GM10266 (cell line): ENCODE measurements around the gene SYTL3.

Experiments used
- DNase-seq: peaks from one replicate; pipeline ENCODE4 v3.0.0; 2012; ENCODE audit errors: extremely low spot score
- TF ChIP-seq, protein P1 (sequence below): IDR thresholded peaks from 2 replicates; pipeline ENCODE4 v1.5.1; 2012; ENCODE audit warnings: mild to moderate bottlenecking, low read depth; ENCODE audit not compliant: control insufficient read depth, insufficient read depth; ENCODE audit errors: missing control alignments

SYTL3 gene

GRCh38 chr6:158751224-158751623 is 101.4 kb downstream of the SYTL3 start:
- TF ChIP-seq, protein P1, sequence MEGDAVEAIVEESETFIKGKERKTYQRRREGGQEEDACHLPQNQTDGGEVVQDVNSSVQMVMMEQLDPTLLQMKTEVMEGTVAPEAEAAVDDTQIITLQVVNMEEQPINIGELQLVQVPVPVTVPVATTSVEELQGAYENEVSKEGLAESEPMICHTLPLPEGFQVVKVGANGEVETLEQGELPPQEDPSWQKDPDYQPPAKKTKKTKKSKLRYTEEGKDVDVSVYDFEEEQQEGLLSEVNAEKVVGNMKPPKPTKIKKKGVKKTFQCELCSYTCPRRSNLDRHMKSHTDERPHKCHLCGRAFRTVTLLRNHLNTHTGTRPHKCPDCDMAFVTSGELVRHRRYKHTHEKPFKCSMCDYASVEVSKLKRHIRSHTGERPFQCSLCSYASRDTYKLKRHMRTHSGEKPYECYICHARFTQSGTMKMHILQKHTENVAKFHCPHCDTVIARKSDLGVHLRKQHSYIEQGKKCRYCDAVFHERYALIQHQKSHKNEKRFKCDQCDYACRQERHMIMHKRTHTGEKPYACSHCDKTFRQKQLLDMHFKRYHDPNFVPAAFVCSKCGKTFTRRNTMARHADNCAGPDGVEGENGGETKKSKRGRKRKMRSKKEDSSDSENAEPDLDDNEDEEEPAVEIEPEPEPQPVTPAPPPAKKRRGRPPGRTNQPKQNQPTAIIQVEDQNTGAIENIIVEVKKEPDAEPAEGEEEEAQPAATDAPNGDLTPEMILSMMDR = no peak
- no peak for DNase-seq

GRCh38 chr6:158751921-158752320 is 102.1 kb downstream of the SYTL3 start:
- no peak for DNase-seq
- TF ChIP-seq, protein P1 = no peak

DNA sequence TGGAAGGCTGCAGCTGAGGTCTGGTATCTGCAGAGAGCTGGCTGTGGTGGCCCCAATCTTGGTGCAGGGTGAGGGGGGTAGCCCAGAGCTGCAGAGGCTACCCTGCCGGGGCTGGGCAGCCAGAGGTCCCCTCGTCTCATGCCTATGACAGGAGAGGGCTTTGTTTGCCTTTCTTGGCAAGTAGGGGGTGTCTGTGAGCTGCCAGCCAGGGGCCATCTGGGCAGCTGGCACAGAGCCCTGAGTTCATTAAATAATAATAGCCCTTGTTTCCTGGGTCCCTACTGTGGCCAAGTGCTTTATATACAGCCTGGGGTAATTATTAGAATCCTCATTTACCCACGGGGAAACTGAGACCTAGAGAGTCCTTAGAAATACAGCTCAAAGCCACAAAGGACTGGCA is 102.8 kb downstream of the SYTL3 start:
- TF ChIP-seq, protein P1 = peak; percentile 17
- DNase-seq = no peak

- TF ChIP-seq, protein P1 = no peak
- no peak for DNase-seq
Observed at GRCh38 chr6:158753811-158754210, 104.0 kb downstream of the SYTL3 start.

DNA sequence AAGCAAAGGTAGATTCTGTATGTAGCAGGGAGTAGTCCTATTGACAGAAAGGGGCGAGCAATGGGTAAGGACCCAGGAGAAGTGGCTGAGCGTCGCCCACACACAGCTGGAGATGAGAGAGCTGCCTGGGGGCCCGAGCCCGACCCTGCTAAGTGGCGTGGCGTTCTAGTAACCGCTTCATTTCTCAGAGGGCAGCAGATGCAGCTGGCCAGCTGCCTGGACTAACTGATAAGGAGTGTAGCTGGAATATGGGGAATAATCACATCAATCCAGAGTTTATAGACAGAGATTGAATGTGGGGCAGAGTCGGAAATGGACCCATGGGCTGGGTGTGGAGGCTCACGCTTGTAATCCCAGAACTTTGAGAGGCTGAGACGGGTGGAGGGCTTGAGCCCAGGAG is 104.9 kb downstream of the SYTL3 start:
- TF ChIP-seq, protein P1 = no peak
- DNase-seq = no peak

- TF ChIP-seq, protein P1 = no peak
- no peak for DNase-seq
Observed at GRCh38 chr6:158755636-158756035, 105.8 kb downstream of the SYTL3 start.

DNA sequence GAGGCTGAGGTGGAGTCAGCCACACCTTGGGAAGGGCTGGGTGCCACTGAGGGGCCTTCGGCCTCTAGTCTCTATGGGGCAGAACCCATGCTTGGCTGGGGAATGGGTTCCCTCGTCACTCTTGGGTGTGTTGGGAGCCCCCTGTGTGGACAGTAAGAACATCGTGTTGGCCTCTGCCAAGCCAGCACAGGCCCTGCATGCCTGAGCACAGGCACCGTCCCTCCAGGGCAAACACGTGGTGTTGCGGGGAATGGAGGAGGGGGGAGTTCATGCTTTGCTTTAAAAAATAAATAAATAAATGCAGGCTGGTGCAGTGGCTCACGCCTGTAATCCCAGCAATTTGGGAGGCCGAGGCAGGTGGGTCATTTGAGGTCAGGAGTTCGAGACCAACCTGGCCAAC is 106.3 kb downstream of the SYTL3 start:
- DNase-seq = no peak
- TF ChIP-seq, protein P1 = no peak
